GM21786 (cell line): ENCODE data around the gene LENG8.

Experiments used
- ATAC-seq: cut with Tn5 transposase; IDR thresholded peaks from one replicate; pipeline ENCODE4 v1.9.1; 2021; ENCODE audit not compliant: unreplicated experiment

LENG8 gene

GRCh38 chr19:54422136-54422535 lies 26.9 kb upstream of the LENG8 start:
- ATAC-seq: no peak

- ATAC-seq: no peak
Observed at GRCh38 chr19:54424201-54424600, 24.8 kb upstream of the LENG8 start.

- no peak for ATAC-seq
Observed at GRCh38 chr19:54424660-54425381, 24.2 kb upstream of the LENG8 start.

GRCh38 chr19:54425382-54425723 lies 23.6 kb upstream of the LENG8 start:
- no peak for ATAC-seq

GRCh38 chr19:54426291-54426931 lies 22.6 kb upstream of the LENG8 start:
- no peak for ATAC-seq

GRCh38 chr19:54427586-54427985 lies 21.4 kb upstream of the LENG8 start:
- ATAC-seq: no peak

- no peak for ATAC-seq
Observed at GRCh38 chr19:54428323-54429175, 20.4 kb upstream of the LENG8 start.

GRCh38 chr19:54429176-54429495 lies 19.9 kb upstream of the LENG8 start:
- no peak for ATAC-seq

GRCh38 chr19:54429545-54430227 lies 19.3 kb upstream of the LENG8 start:
- no peak for ATAC-seq

GRCh38 chr19:54430306-54431254 lies 18.4 kb upstream of the LENG8 start:
- no peak for ATAC-seq

- ATAC-seq: no peak
Observed at GRCh38 chr19:54431255-54431838, 17.7 kb upstream of the LENG8 start.

GRCh38 chr19:54432144-54432738 lies 16.8 kb upstream of the LENG8 start:
- no peak for ATAC-seq

- ATAC-seq: no peak
Observed at GRCh38 chr19:54433697-54434096, 15.3 kb upstream of the LENG8 start.

GRCh38 chr19:54434112-54434872 lies 14.7 kb upstream of the LENG8 start:
- no peak for ATAC-seq

- ATAC-seq: no peak
Observed at GRCh38 chr19:54434873-54435214, 14.2 kb upstream of the LENG8 start.

- no peak for ATAC-seq
Observed at GRCh38 chr19:54435551-54436016, 13.4 kb upstream of the LENG8 start.

GRCh38 chr19:54436031-54436523 lies 12.9 kb upstream of the LENG8 start:
- no peak for ATAC-seq

- ATAC-seq: no peak
Observed at GRCh38 chr19:54436628-54437252, 12.3 kb upstream of the LENG8 start.
